ENCODE data around the gene LUC7L3. TPM values are rescaled to one million over a fixed set of nuclear protein-coding genes. Genes with fewer than 3 reads are reported as not detected.
A peak's percentile ranks its signal among the peaks of the same experiment; 100 is the strongest.
"Not testable (repeated sequence)": the region's sequence is repeated elsewhere in the genome, so short reads cannot be mapped to it uniquely, and the experiment has no call there.

LUC7L3 gene
- total and polyA plus RNA-seq, 4 donors, result 79.3 to 555 (median 322) TPM

- no peak overlapping the region for H3K4me3 ChIP-seq (ENCODE audit: low read depth, low read length)
- no peaks in the 10 kb centered on the region for H3K27me3 ChIP-seq (ENCODE audit: control insufficient read depth, insufficient read depth, low read length)
- DNase-seq (ENCODE audit: low read depth in 4 of 6, low spot score in 6 of 6), result no peak
- H3K9me3 ChIP-seq (ENCODE audit: control insufficient read depth, insufficient read depth, low read length), result no peaks in the 10 kb centered on the region
- peaks cover 12% of the 10 kb centered on the region for H3K4me1 ChIP-seq (ENCODE audit: control insufficient read depth, insufficient read depth, low read length)
- 97% methylated on average over 5 of the region's 5 CpGs for WGBS (ENCODE audit: insufficient coverage)
- no peaks in the 10 kb centered on the region for H3K36me3 ChIP-seq (ENCODE audit: control insufficient read depth, insufficient read depth, low read length)
- H3K27ac ChIP-seq (ENCODE audit: low read depth, low read length), result no peak overlapping the region
Measured at GRCh38 chr17:50680126-50680525, 39.3 kb upstream of the LUC7L3 start.

DNA sequence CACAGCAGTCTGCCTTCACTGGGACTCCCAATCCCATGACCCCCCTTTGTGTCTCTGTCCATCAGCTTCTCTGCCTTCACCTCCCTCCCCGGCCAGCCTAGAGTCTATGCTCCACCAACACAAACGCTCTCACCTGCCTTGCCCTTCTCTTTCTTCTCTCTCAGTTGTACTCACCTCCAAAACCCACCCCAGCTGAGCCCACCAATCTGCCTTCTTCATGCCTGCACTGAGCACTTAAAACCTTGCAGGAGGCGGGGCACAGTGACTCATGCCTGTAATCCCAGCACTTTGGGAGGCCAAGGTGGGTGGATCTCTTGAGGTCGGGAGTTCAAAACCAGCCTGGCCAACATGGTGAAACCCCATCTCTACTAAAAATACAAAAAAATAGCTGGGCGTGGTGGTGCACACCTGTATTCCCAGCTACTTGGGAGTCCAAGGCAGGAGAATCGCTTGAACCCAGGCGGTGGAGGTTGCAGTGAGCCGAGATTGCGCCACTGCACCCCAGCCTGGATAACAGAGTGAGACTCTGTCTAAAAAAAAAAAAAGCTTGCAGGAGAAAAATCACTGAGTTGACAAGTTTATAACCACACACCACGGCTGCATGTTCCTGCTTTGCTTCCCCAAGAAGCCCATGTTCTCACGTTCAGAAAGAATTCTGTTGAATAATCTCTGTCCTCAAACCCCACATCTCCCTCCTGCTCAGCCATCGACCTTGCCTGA lies 38.7 kb upstream of the LUC7L3 start:
- not testable (repeated sequence) for H3K27me3 ChIP-seq (ENCODE audit: control insufficient read depth, insufficient read depth, low read length); DNase-seq (ENCODE audit: low read depth in 4 of 6, low spot score in 6 of 6); H3K4me3 ChIP-seq (ENCODE audit: low read depth, low read length); H3K9me3 ChIP-seq (ENCODE audit: control insufficient read depth, insufficient read depth, low read length); H3K27ac ChIP-seq (ENCODE audit: low read depth, low read length); H3K36me3 ChIP-seq (ENCODE audit: control insufficient read depth, insufficient read depth, low read length)
- H3K4me1 ChIP-seq (ENCODE audit: control insufficient read depth, insufficient read depth, low read length), result peaks cover 12% of the 10 kb centered on the region
- WGBS (ENCODE audit: insufficient coverage), result 74% methylated on average over 9 of the region's 12 CpGs

- 55% methylated on average over 27 of the region's 27 CpGs for WGBS (ENCODE audit: insufficient coverage)
- no peak overlapping the region for H3K27ac ChIP-seq (ENCODE audit: low read depth, low read length)
- DNase-seq (ENCODE audit: low read depth in 4 of 6, low spot score in 6 of 6), result peak; percentile 40 to 95 (median 62)
Measured at GRCh38 chr17:50681263-50682200, 37.9 kb upstream of the LUC7L3 start.

GRCh38 chr17:50682441-50682840 lies 37.0 kb upstream of the LUC7L3 start:
- Histone ChIP-seq H3K27ac (ENCODE audit: low read depth, low read length) (no peak overlapping the region), H3K4me1 (ENCODE audit: control insufficient read depth, insufficient read depth, low read length) (peaks cover 27% of the 10 kb centered on the region), H3K9me3 (ENCODE audit: control insufficient read depth, insufficient read depth, low read length) (no peaks in the 10 kb centered on the region), H3K27me3 (ENCODE audit: control insufficient read depth, insufficient read depth, low read length) (no peaks in the 10 kb centered on the region), H3K36me3 (ENCODE audit: control insufficient read depth, insufficient read depth, low read length) (no peaks in the 10 kb centered on the region), H3K4me3 (ENCODE audit: low read depth, low read length) (no peak overlapping the region)
- 100% methylated on average over 1 of the region's 3 CpGs for WGBS (ENCODE audit: insufficient coverage)
- DNase-seq (ENCODE audit: low read depth in 4 of 6, low spot score in 6 of 6), result no peak

More at GRCh38 chr17:50681263-50682200, 37.9 kb upstream of the LUC7L3 start:
- Histone ChIP-seq H3K9me3 (ENCODE audit: control insufficient read depth, insufficient read depth, low read length) (no peaks in the 10 kb centered on the region), H3K4me3 (ENCODE audit: low read depth, low read length) (no peak overlapping the region), H3K36me3 (ENCODE audit: control insufficient read depth, insufficient read depth, low read length) (no peaks in the 10 kb centered on the region), H3K4me1 (ENCODE audit: control insufficient read depth, insufficient read depth, low read length) (peaks cover 18% of the 10 kb centered on the region), H3K27me3 (ENCODE audit: control insufficient read depth, insufficient read depth, low read length) (no peaks in the 10 kb centered on the region)

DNA sequence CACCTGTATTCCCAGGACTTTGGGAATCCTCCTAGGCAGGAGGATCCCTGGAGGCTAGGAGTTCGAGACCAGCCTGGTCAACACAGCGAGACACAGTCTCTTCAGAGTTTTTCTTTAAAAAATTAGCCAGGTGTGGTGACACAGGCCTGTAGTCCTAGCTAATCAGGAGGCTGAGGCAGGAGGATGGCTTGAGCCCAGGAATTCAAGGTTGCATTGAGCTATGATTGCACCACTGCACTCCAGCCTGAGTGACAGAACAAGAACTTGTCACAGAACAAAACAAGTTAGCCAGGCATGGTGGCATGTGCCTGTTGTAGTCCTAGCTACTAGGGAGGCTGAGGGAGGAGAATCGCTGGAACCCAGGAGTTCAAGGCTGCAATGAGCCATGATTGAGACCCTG lies 36.5 kb upstream of the LUC7L3 start:
- H3K4me3 ChIP-seq (ENCODE audit: low read depth, low read length), result no peak overlapping the region
- H3K27me3 ChIP-seq (ENCODE audit: control insufficient read depth, insufficient read depth, low read length), result no peaks in the 10 kb centered on the region
- H3K4me1 ChIP-seq (ENCODE audit: control insufficient read depth, insufficient read depth, low read length), result peaks cover 30% of the 10 kb centered on the region
- H3K9me3 ChIP-seq (ENCODE audit: control insufficient read depth, insufficient read depth, low read length), result no peaks in the 10 kb centered on the region
- no peak for DNase-seq (ENCODE audit: low read depth in 4 of 6, low spot score in 6 of 6)
- 100% methylated on average over 3 of the region's 3 CpGs for WGBS (ENCODE audit: insufficient coverage)
- H3K36me3 ChIP-seq (ENCODE audit: control insufficient read depth, insufficient read depth, low read length), result no peaks in the 10 kb centered on the region
- no peak overlapping the region for H3K27ac ChIP-seq (ENCODE audit: low read depth, low read length)

- H3K27ac ChIP-seq (ENCODE audit: low read depth, low read length), result no peak overlapping the region
Measured at GRCh38 chr17:50683434-50684287, 35.7 kb upstream of the LUC7L3 start.

DNA sequence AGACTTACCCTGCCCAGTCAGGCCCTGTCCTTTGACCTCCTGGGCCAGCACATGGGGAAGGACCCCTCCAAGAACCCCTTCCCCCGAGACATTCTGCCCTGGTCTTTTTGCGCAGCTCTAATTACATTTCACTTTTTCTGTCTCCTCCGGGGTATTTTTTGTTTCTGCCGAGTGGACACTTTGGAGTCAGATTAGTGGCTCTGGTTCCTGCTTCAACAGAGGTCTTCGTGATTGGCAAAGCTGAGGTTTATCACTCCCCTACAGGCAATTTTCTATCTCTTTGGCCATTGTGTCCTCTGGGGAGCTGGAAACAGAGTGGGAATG lies 35.2 kb upstream of the LUC7L3 start:
- no peak overlapping the region for H3K27ac ChIP-seq (ENCODE audit: low read depth, low read length)
- DNase-seq (ENCODE audit: low read depth in 4 of 6, low spot score in 6 of 6), result no peak
- no peak overlapping the region for H3K4me3 ChIP-seq (ENCODE audit: low read depth, low read length)
- peaks cover 32% of the 10 kb centered on the region for H3K4me1 ChIP-seq (ENCODE audit: control insufficient read depth, insufficient read depth, low read length)
- no peaks in the 10 kb centered on the region for H3K27me3 ChIP-seq (ENCODE audit: control insufficient read depth, insufficient read depth, low read length)
- 93% methylated on average over 3 of the region's 5 CpGs for WGBS (ENCODE audit: insufficient coverage)
- H3K36me3 ChIP-seq (ENCODE audit: control insufficient read depth, insufficient read depth, low read length), result no peaks in the 10 kb centered on the region
- no peaks in the 10 kb centered on the region for H3K9me3 ChIP-seq (ENCODE audit: control insufficient read depth, insufficient read depth, low read length)

More at GRCh38 chr17:50683434-50684287, 35.7 kb upstream of the LUC7L3 start:
- Histone ChIP-seq H3K36me3 (ENCODE audit: control insufficient read depth, insufficient read depth, low read length) (no peaks in the 10 kb centered on the region), H3K4me1 (ENCODE audit: control insufficient read depth, insufficient read depth, low read length) (peaks cover 30% of the 10 kb centered on the region), H3K4me3 (ENCODE audit: low read depth, low read length) (no peak overlapping the region), H3K27me3 (ENCODE audit: control insufficient read depth, insufficient read depth, low read length) (no peaks in the 10 kb centered on the region), H3K9me3 (ENCODE audit: control insufficient read depth, insufficient read depth, low read length) (no peaks in the 10 kb centered on the region)
- DNase-seq (ENCODE audit: low read depth in 4 of 6, low spot score in 6 of 6), result no peak
- 89% methylated on average over 28 of the region's 28 CpGs for WGBS (ENCODE audit: insufficient coverage)

DNA sequence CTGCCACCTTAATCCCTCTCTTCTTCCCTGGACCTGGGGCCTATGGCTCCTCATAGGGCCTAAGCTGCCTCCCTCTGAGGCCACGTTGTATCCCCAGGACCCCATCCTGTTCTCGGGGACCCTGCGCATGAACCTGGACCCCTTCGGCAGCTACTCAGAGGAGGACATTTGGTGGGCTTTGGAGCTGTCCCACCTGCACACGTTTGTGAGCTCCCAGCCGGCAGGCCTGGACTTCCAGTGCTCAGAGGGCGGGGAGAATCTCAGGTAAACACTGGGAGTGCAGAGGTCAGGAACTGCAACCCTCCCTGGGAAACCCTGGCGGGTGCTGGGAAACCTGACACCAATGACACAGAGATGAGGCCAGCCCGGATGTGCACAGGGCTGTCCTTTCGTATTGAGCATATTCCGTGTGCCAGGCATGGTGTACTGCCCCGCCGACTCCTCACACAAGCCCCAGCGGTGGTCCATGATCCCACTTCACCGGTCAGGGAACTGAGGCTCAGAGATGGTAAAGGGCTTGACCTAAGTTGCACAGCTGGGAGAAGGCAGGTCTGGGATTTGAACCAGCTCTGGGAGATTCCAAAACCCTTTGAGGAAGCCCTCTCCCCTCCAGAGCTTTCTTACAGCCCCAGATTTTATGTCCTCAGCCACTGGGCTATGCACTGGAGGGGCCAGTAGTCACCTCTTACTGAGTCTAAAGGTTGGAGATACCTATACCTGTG lies 34.6 kb upstream of the LUC7L3 start:
- Histone ChIP-seq H3K4me3 (ENCODE audit: low read depth, low read length) (no peak overlapping the region), H3K9me3 (ENCODE audit: control insufficient read depth, insufficient read depth, low read length) (no peaks in the 10 kb centered on the region), H3K27ac (ENCODE audit: low read depth, low read length) (no peak overlapping the region), H3K4me1 (ENCODE audit: control insufficient read depth, insufficient read depth, low read length) (peaks cover 37% of the 10 kb centered on the region), H3K36me3 (ENCODE audit: control insufficient read depth, insufficient read depth, low read length) (no peaks in the 10 kb centered on the region), H3K27me3 (ENCODE audit: control insufficient read depth, insufficient read depth, low read length) (no peaks in the 10 kb centered on the region)
- DNase-seq (ENCODE audit: low read depth in 4 of 6, low spot score in 6 of 6), result no peak
- 75% methylated on average over 15 of the region's 15 CpGs for WGBS (ENCODE audit: insufficient coverage)

DNA sequence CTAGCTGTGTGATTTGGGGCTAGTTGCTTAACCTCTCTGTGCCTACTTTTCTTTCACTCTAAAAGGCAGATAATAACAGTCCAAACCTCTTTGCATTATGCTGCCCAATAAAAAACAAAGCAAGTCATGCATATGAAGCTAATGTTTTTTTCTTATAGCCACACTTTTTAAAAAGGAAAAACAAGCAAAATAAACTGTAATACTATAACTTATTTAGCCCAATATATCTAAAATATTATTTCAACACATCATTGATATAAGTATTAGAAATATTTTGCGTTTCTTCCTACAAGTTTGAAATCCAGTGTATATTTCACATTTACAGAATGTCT lies 34.1 kb upstream of the LUC7L3 start:
- Histone ChIP-seq H3K27me3 (ENCODE audit: control insufficient read depth, insufficient read depth, low read length) (no peaks in the 10 kb centered on the region), H3K4me3 (ENCODE audit: low read depth, low read length) (no peak overlapping the region)

More for the DNA sequence above, 34.1 kb upstream of the LUC7L3 start:
- DNase-seq (ENCODE audit: low read depth in 4 of 6, low spot score in 6 of 6), result no peak
- Histone ChIP-seq H3K4me1 (ENCODE audit: control insufficient read depth, insufficient read depth, low read length) (peaks cover 43% of the 10 kb centered on the region), H3K9me3 (ENCODE audit: control insufficient read depth, insufficient read depth, low read length) (no peaks in the 10 kb centered on the region), H3K27ac (ENCODE audit: low read depth, low read length) (no peak overlapping the region), H3K36me3 (ENCODE audit: control insufficient read depth, insufficient read depth, low read length) (no peaks in the 10 kb centered on the region)
- no CpG with 5 or more reads among the region's 1 CpG for WGBS (ENCODE audit: insufficient coverage)
